Right lobe of liver (tissue), 6 donors: Measurements from ENCODE around the gene TMLHE. TPM values are rescaled to one million over a fixed set of nuclear protein-coding genes. Genes with fewer than 3 reads are reported as not detected.
"Not testable (repeated sequence)": the region's sequence is repeated elsewhere in the genome, so short reads cannot be mapped to it uniquely, and the experiment has no call there.

ENCODE experiments used
- ATAC-seq, 4 donors: fragments of 200-7000 bp; cut with Tn5 transposase; one replicate each; pipeline ENCODE4 v1.9.1; 2020; ENCODE audit warnings: mild to moderate bottlenecking in 4 of 4, moderate library complexity in 4 of 4
- DNase-seq, 3 donors: peaks; one replicate each; pipeline ENCODE4 v3.0.0-alpha.2; 2020
- H3K27ac ChIP-seq, 3 donors: fragments of 200-600 bp; one replicate each; pipeline ENCODE4 v1.8.0; 2022
- H3K27me3 ChIP-seq, 2 donors: fragments of 200-600 bp; one replicate each; pipeline ENCODE4 v1.8.0; 2022
- H3K36me3 ChIP-seq, 4 donors: fragments of 200-600 bp; sonication (generic) in 1 of 4; one replicate each; pipeline versions ENCODE4 v1.5.1 to v1.8.0; 2017 to 2022; ENCODE audit warnings: control low read depth in 1 of 4
- H3K4me1 ChIP-seq, 4 donors: fragments of 200-600 bp; sonication (generic) in 1 of 4; one replicate each; pipeline versions ENCODE4 v1.5.1 to v1.8.0; 2017 to 2022; ENCODE audit warnings: control low read depth in 1 of 4
- H3K4me3 ChIP-seq, 3 donors: fragments of 200-600 bp; one replicate each; pipeline ENCODE4 v1.8.0; 2022
- H3K9me3 ChIP-seq, 4 donors: fragments of 200-600 bp; sonication (generic) in 1 of 4; one replicate each; pipeline versions ENCODE4 v1.5.1 to v1.8.0; 2017 to 2022; ENCODE audit warnings: control low read depth in 1 of 4
- POLR2A ChIP-seq: fragments of 450-650 bp; IDR thresholded peaks from one replicate; pipeline ENCODE4 v1.6.1; 2017; ENCODE audit warnings: antibody characterized with exemption, mild to moderate bottlenecking
- WGBS: methylation state at CpG from one replicate; pipeline ENCODE4 v1.1.6; 2018; ENCODE audit warnings: low coverage, low lambda C conversion rate; ENCODE audit not compliant: insufficient coverage; ENCODE audit errors: missing lambda C conversion rate; 5-methylcytosine and 5-hydroxymethylcytosine counted together
- intact Hi-C, 2 donors: fragments of 100-400 bp; cut with DNase I; formaldehyde crosslinking; loops; one replicate each; pipeline versions ENCODE4 v1.11.2 to v1.14.1; 2022
- long read RNA-seq: library from polyadenylated mRNA; unstranded; transcript quantifications from one replicate; pipeline ENCODE4 v2.0.0, GENCODE V29; 2019
- total RNA-seq, 6 experiments: library from RNA; depleted of rRNA in 2 of 6; stranded (reverse); fragments of >200 nt in 2 of 6; fragmentation: NEBNext Ultra II Directional in 3 of 6; extraction: Animal tissue kit (Norgen Biotek cat#: 25700) in 3 of 6; gene quantifications; one replicate each; pipeline versions ENCODE4 v1.1.0 to v1.2.4, GENCODE V29; 2016 to 2023
- TF ChIP-seq, protein P1 (sequence below), 4 donors: fragments of 200-600 bp in 3 of 4; fragments of 450-650 bp in 1 of 4; IDR thresholded peaks; one replicate each; pipeline versions ENCODE4 v1.5.1 to v1.8.0; 2016 to 2022; ENCODE audit warnings: antibody characterized with exemption in 4 of 4, mild to moderate bottlenecking in 2 of 4
- donor health status: DM: no; HTN: yes; CAD: no.
- donor health status: DM: no; HTN: no; CAD: no.
- donor health status: DM: no; HTN: no; CAD: no.
- donor health status: DM: no; HTN: yes; CAD: no.
- donor health status: DM: no; HTN: yes; CAD: no.

TMLHE gene
- 10 to 100 TPM in 5 of 6 experiments, 1 to 10 TPM in 1; 9.9 to 15.6 (median 13.3) TPM for total RNA-seq
- long read RNA-seq, partial matches to known transcripts = 1 of 3 reads
- long read RNA-seq, other reads (novel, unspliced or antisense) = 1 of 3 reads

- TF ChIP-seq POLR2A = peak; percentile 47
- TF ChIP-seq, protein P1, sequence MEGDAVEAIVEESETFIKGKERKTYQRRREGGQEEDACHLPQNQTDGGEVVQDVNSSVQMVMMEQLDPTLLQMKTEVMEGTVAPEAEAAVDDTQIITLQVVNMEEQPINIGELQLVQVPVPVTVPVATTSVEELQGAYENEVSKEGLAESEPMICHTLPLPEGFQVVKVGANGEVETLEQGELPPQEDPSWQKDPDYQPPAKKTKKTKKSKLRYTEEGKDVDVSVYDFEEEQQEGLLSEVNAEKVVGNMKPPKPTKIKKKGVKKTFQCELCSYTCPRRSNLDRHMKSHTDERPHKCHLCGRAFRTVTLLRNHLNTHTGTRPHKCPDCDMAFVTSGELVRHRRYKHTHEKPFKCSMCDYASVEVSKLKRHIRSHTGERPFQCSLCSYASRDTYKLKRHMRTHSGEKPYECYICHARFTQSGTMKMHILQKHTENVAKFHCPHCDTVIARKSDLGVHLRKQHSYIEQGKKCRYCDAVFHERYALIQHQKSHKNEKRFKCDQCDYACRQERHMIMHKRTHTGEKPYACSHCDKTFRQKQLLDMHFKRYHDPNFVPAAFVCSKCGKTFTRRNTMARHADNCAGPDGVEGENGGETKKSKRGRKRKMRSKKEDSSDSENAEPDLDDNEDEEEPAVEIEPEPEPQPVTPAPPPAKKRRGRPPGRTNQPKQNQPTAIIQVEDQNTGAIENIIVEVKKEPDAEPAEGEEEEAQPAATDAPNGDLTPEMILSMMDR (IDR thresholded peaks at IDR 0.05) = no peak
- H3K4me3 ChIP-seq = peak within 1 kb of the TSS; percentile 58 to 70 (median 69)
- intact Hi-C loops = no loop called here
- peaks cover 0 to 3% (median 0%) of the 10 kb centered on the region in 4 donors for H3K9me3 ChIP-seq
- peak; percentile 80 to 84 (median 81) for DNase-seq
- no peaks in the 10 kb centered on the region for H3K36me3 ChIP-seq
- H3K4me1 ChIP-seq = no peaks in the 10 kb centered on the region
- ATAC-seq = peak; percentile 96 to 98 (median 97)
- 19% methylated on average over 18 of the region's 50 CpGs for WGBS
- no peaks in the 10 kb centered on the region for H3K27me3 ChIP-seq
- peak within 1 kb of the TSS; percentile 83 to 91 (median 86) for H3K27ac ChIP-seq
Measured at GRCh38 chrX:155612312-155613224, at the start of gene TMLHE, which contains the start of gene SPRY3. Gene TMLHE (minus strand): TSS chrX:155612952. CDS start chrX:155545276, 67,676 bp downstream. Gene SPRY3 (plus strand): TSS chrX:155612586.

GRCh38 chrX:155662282-155662681 lies 49.5 kb upstream of the TMLHE start:
- TF ChIP-seq POLR2A = no peak
- TF ChIP-seq, protein P1 (IDR thresholded peaks at IDR 0.05) = peak in 2 of 4 donors; percentile 14 to 38
- WGBS = 29% methylated on average over 2 of the region's 2 CpGs
- Histone ChIP-seq H3K9me3 (no peaks in the 10 kb centered on the region), H3K27ac (no peak overlapping the region), H3K36me3 (no peaks in the 10 kb centered on the region), H3K4me1 (no peaks in the 10 kb centered on the region), H3K27me3 (no peaks in the 10 kb centered on the region), H3K4me3 (no peak overlapping the region)
- DNase-seq (no peak), ATAC-seq (peak; percentile 34 to 55 (median 42))
- intact Hi-C loops = no loop called here

DNA sequence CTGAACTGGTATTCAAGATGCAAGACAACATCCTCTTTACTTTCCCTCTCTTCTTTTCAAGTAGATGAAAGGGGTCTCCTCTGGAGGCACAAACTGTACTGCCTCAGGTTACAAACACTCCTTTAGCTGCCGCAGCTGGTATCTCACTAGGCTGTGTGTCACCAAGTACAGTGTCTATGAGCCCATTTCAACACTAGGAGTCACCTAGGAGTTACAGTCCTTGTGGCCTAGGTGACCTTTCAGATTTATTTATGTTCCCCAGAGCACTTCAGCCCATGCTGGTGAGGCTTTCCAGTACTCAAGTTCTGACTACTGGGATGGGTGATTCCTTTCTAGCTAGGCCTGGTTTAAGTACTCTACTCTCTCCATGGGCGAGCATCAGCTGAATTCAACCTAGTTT lies 32.4 kb upstream of the TMLHE start:
- H3K27ac ChIP-seq = no peak overlapping the region
- ATAC-seq = no peak
- no peaks in the 10 kb centered on the region for H3K4me1 ChIP-seq
- no peaks in the 10 kb centered on the region for H3K9me3 ChIP-seq
- no peaks in the 10 kb centered on the region for H3K27me3 ChIP-seq
- no peak for DNase-seq
- TF ChIP-seq POLR2A = no peak
- 57% methylated on average over 2 of the region's 2 CpGs for WGBS
- intact Hi-C loops = no loop called here
- H3K36me3 ChIP-seq = no peaks in the 10 kb centered on the region
- no peak overlapping the region for H3K4me3 ChIP-seq

DNA sequence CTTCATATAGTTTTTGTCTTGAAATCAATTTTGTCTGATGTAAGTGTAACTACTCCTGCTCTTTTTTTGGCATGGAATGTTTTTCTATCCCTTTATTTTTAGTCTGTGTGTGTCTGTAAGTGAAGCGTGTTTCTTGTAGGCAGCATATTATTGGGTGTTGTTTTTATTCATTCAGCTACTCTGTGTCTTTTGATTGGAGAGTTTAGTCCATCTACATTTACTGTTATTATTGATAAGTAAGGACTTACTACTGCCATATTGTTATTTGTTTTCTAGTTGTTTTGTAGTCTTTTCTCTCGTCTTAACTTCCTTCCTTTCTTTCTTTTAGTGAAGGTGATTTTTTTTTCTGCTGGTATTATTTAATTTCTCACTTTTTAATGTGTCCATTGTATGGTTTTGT lies 30.5 kb upstream of the TMLHE start:
- no peaks in the 10 kb centered on the region for H3K4me1 ChIP-seq
- 60% methylated on average over 2 of the region's 2 CpGs for WGBS
- no peak overlapping the region for H3K4me3 ChIP-seq
- H3K36me3 ChIP-seq = no peaks in the 10 kb centered on the region
- no peak for DNase-seq
- no peak overlapping the region for H3K27ac ChIP-seq
- TF ChIP-seq, protein P1 (IDR thresholded peaks at IDR 0.05) = no peak
- no peak for TF ChIP-seq POLR2A
- no peaks in the 10 kb centered on the region for H3K9me3 ChIP-seq
- ATAC-seq = no peak
- no peaks in the 10 kb centered on the region for H3K27me3 ChIP-seq
- intact Hi-C loops = no loop called here

DNA sequence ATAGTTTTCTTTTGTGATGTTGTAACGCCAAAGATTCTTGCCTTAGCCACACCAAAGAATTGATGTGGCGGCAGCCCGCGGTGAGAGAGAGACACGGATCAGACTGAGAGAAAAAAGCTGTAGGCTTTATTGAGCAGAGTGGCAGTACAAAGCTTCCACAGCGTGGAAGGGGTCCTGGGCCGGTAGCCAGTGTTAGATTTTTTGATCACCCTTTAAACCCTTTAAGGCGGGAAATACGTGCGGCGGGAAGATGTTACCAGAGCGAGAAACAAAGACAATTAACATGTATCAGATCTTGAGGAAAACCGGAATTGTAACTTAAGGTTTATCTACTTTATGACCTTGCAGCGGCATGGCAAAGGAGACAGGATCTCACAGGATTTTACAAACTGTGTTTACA lies 28.6 kb upstream of the TMLHE start:
- H3K4me1 ChIP-seq, intact Hi-C loops, ATAC-seq, H3K9me3 ChIP-seq, H3K36me3 ChIP-seq, H3K27me3 ChIP-seq, H3K27ac ChIP-seq, DNase-seq: not testable (repeated sequence)
- WGBS = 24% methylated on average over 14 of the region's 14 CpGs
- peak overlapping the region; percentile 10 to 45 (median 39) for H3K4me3 ChIP-seq
